Esophagus mucosa (tissue), 1 donor: ENCODE results near the gene NOG. TPM values are rescaled to one million over a fixed set of nuclear protein-coding genes. Genes with fewer than 3 reads are reported as not detected.

Experiments
- ATAC-seq: fragments of 200-7000 bp; cut with Tn5 transposase; one replicate; pipeline ENCODE4 v1.9.1; 2020
- total RNA-seq: library from RNA; stranded (reverse); gene quantifications from one replicate; pipeline ENCODE4 v1.2.4, GENCODE V29; 2023
- donor health status: DM: yes; HTN: yes; CAD: no.

Gene NOG
- total RNA-seq, 1 donor from 2014 or later: not detected

DNA sequence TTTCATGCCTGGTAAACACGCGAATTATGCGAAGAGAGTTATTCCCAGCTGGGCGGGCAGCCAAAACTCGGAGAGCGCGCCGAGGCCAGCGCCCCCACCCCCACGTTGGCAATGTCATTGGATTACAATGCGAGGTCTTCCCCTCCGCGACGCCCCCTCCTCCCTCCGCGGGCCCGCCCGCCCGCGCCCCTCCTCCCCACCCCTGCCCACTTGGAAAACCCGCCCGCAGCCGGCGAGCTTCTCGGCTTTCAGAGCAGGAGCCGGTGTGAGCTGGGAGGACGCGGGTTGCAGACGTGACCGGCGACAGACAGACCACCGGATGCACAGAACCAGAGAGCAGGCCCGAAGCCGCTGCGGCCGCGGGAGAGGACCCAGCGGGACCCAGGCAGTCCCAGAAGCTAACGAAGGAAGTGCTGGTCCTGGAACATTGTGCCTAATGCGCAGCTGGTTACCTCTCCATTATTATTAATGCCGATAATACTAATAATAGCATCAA is 4.0 kb downstream of the NOG start:
- no peak for ATAC-seq

DNA sequence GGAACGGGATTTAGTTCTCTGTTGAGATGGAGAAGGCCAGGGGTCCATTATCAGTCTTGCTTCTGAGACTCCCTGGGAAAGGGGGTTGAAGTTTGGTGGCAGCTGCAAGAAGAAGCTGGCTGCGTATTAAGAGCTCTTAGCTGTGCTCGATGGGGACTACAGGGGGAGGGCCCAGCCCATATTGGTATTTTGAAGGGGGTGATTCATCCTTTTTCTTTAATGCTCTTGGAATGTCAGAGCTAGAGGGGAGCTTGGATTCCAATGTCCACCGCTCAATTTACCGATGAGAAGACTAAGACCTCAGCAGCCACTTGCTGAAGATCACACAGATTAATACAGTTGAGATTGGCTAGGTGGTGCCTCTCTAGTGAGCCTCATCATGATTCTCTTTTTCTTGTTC is 5.0 kb downstream of the NOG start:
- ATAC-seq: no peak

DNA sequence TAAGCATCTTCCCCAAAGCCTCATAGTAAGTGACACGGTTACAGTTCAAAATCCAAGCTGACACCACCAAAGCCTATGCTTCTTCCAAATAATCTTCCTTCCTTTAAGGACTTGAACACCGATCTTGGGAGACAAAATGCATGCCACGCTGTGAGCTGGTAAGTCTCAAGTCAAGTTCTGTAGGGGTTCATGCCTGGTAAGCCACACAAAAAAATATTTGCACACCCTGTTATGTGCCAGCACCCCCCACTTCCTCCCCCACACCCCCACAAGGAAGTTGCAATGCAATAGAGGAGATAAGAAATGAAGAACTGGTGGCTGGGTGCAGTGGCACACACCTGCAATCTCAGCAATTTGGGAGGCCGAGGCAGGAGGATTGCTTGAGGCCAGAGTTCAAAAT is 5.6 kb downstream of the NOG start:
- no peak for ATAC-seq

DNA sequence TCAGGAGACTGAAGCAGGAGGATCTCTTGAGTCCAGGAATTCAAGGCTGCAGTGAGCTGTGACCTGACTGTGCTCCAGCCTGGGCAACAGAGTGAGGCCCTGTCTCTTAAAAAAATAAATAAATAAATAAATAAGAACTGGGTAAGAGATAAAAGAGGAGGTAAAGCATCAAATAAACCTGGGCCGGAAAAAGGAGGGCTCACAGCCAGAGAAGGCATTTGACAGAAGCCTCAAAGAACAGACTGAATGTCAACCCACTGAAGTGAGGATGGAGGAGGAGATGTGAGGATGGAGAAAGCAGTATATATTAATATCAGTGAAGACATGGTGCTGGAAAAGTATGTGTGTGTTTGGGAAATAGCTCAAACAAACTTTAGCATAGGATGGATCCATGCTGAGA is 6.1 kb downstream of the NOG start:
- no peak for ATAC-seq

DNA sequence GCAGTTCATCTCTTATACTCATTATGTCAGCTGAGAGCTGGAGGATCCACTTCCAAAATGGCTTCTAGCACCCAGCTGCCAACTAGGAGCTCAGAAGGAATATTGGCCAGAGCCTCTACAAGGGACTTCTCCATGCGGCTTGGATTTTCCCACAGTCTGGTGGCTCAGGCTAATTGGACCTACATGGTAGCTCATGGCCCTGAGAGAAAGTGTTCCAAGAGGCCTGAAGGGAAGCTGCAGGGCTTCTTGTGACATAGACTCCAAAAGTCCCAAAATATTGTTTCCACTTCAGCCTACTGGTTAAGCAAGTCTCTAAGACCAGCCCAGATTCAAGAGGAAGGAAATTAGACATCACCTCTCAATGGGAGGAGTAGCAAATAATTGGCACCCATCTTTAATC is 6.8 kb downstream of the NOG start:
- ATAC-seq: no peak

DNA sequence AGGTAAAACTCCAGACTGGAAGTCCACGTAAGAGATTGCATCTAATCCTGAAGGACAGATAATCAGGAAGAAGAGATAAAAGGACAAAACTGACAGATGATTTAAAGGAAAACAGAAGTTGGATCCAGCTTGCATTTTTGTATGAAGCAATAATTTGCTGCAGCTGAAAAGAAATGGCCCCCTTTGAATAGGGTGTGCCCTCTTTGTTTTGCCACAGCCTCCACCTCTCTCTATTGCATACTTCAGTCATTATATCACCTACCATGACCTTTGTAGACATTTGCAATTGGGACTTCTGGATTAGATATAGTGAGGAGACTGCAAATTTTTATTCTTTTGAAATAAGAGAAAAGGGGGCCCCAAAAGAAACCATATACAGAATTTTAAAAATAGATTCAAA is 8.1 kb downstream of the NOG start:
- ATAC-seq: no peak

DNA sequence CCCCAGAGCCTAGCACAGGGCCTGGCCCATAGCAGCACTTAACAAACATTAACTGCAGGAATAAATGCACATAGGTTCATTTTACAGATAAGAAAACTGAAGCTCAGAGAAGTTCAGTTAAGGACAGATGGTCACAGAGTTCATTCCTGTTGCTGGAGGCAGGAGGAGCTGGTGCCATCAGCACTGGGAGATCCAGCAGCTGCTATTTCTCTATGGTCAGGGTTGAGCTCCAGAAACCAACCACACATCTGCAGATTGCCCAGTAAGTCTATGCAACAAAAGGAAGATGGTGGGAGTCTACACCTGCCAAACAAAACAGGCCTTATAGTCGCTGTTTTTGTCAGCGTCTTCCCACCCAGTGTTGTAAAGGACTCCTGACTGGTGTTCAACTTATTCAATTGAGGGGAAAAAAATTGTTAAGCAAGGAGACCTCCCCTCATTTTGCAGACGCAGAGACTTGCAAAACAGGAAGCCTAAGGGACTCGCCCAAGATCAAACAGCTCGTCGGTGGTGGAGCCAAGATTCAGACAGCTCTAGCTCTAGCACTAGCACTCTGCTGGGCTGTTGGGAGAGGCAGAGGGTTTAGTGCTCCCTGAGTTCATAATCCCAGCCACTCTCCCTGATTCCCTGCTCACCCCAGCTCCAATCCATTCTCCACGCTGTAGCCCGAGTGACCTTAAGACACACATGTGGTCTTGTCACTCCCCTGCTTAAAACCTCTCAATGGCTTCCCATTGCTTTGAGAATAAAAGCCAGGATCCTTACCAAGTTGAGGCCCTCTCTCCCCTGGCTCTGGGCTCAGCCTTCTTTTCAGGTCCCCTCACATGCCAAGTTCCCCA is 9.0 kb downstream of the NOG start:
- no peak for ATAC-seq

DNA sequence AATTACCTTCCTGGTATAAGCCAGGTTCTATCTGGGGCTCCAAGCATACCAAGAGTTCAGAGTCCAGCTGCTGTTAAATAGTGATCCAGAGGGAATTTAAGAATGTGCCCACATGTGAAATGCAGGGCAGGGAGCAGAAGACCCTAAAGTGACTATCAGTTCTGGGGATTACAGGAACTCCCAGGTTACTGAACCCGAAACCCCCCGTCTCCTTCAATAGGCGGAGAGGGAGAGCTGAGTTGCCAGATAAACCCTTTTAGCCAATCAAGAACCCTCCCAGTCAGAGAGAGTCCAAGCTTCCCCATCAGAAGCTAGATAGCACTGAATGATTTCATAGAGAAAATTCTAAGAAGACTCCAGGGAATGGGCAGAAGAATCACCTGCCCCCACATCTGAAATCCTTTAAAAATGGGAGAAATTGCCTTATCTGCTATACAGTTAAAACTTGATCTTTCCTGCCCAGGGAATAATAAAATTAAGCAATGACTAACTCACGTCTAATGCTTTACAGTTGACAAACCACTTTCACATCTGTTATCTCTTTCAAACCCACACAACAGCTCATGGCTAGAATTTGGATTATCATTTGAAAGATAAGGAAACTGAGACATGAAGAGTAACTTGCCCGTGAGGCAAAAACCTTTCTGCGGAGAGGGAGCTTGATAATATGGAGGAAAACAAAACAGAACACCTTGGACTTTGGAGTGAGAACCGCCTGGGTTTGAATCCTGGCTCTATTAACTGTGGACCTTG is 10.2 kb downstream of the NOG start:
- ATAC-seq: no peak

DNA sequence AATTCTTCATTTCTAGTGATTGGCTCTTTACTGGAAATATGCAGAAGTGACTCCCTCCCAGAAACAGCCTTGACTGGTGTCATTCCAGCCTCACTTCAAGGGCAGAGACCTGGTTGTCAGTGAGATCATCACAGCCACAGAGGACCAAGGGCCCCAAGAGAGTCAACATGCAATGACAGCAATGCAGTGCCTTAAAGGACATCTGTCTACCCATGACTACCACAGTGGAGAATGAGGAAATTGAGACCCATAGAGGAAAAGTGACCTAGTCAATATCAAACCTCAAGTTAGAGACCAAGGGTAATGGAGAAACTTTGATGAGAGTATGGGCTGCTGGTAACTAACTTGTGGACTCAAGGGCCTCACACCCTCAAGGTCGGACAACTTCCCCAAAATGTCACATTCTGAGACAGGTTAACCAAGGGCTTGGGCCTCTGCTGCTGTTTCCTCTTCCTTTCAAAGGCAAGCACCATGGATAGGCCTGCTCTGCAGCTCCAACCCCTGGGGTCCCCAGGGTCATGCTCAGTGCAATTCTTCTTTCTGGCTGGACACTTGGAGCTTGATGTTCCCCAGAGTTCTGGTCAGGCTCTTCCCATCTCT is 11.3 kb downstream of the NOG start:
- no peak for ATAC-seq

DNA sequence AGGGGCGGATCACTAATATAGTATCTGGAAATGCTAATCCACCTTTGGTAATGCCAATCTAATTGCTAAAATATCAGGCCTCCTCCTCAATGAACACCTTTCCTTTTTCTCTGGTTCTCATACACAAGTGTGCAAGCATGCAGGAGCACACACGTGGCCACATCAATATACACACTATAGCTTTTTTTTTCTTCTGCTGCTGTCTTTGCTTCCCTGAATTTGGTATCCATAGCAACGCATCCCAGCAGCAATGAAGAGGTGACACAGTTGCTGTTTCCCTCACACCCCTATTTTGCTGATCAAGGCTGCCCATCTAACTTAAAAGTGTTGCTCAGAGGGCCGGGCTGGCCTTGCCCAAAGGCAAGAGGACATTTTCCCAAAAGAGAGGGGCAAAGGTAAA is 15.4 kb downstream of the NOG start:
- no peak for ATAC-seq

DNA sequence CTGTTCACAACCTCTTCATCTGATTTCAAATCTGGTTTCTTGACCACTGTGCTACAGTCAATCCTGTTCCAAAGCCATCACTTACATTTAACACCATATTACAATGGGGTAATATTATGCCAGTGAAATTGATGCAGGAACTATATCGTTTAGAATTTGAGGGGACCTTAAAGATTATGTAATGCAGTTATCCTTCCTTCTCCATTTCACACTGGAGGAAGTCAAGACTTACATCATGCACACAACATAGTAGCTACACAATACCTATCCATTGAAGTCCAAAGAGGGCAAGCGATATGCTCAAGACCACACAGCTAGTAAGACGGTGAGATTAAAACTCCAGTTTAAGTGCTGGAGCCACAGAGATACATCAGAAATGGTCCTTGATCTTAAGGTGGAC is 16.8 kb downstream of the NOG start:
- ATAC-seq: no peak

DNA sequence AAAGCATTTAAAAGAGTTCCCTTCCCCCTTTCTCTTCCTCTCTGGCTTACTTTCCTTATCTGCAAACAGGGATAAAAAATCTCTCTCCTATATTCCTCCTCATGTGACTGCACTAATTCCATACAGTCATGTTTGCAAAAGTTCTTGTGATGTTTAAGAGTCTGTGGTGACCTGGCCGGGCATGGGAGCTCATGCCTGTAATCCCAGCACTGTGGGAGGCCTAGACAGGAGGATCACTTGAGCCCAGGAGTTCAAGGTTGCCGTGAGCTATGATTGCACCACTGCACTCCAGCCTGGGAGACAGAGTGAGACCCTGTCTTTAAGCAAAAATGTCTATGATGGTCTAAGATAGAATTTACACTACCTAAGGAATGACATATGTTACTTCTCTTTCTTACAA is 19.6 kb downstream of the NOG start:
- ATAC-seq: no peak

DNA sequence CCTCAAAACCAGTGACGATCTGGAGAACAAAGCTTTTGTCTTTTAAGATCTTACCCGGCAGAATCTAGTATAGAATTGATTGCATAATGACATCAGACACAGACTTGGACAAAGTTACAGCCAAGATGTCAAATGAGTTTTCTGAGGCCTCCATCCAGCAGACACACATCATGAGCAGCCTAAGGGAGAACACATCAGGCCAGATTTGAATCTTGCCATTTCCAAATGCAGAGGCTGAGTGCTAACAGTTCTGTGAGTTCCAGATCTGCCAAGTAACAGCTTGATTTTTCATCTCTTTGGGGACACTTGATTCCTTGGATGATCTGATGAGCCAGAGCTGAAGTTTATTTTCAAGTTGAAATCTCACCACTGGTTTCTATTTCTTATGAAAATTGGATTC is 21.0 kb downstream of the NOG start:
- no peak for ATAC-seq

DNA sequence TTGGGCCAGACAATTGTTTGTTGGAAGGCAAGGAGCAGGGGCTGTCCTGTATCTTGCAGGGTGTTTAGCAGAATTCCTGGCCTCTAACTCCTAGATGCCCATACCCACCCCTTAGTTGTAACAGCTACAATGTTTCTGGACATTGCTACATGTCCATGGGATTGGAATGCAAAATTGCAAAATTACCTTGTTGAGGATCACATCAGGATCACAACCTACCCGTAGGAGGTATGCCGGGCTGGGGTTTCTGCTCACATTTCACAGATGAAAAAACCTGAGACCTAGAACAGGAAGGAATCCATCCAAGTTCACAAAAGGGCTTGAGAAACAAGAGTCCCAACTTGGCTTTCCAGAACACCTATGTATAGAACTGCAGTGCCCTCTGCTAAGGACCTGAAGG is 22.7 kb downstream of the NOG start:
- no peak for ATAC-seq

DNA sequence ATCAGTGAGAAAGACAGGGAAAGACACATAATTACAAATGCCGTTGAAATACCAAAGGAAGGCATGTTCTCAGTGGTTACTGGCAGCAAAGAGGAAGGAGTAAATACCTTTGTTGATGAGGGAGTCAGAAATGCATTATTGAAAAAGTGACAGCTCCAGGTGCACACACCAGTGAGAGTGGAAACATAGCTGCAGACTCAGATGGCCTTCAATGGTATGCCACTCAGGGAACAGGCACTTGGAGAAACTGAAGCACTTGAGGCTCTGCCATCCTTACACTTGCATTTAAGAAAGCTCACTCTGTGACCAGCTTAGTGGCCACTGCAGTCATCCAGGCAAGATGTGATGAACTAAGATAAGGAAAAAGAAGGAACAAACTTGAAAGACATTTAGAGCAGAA is 29.9 kb downstream of the NOG start:
- no peak for ATAC-seq

DNA sequence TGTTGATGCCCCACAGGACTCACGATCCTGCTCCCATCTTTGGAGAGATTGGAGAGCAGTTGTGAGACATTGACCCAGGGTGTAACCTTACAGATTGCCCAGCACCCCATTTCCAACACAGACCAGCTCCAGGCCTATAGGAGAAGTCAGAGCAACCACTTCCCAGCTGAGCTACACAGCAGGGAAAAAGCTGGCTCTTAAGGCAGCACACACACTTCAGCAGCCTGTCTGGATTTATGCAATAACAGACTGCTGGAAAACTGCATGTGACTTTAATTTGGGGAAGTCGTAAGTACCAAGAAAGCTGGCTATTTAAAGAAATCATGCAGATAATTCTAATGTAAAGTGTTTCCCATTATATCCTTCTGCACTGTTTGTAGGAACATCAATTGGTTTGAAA is 30.8 kb downstream of the NOG start:
- ATAC-seq: no peak

DNA sequence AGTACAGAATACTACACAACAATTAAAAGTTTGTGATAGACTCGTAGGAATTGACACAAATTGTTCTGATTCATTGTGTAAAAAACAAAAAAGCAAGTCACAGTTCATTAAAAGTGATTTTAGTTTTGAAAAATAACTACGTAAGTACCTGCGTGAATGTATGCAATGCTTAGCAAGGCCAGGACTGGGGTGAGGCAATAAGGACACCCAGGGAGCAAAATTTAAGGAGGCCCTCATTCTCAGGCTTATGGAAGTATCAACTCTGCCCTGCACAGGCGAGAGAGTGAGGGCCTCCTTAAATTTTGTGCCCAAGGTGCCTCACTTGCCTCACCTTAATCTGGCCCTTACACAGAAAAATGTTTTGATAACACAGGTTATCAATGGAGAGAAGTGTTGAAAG is 31.4 kb downstream of the NOG start:
- ATAC-seq: no peak

DNA sequence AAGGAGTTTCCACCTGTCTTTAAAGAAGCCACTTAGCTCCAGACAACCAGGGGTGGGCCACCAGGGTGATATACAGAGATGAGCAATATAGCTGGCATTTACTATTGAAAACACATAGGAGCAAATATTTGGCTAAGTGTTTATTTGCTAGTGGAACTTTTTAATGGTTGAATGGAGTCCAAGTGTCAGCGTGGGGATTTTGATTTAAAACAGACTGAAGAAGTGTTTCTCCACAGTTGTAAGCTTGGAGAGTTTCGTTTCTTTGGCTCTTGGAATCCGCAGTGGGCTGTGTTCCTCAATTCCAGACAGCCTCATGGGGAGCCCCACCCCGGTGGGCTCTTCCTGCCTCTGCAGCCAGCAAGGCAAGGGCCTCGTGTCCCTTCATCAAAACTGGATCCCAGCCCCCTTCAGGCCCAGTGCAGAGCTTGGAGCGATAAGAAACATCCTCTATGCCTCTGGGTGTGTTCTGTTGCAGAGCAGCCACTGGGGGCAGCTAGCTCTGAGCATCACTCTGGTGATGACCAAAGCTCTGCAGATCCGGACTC is 36.1 kb downstream of the NOG start:
- ATAC-seq: no peak

DNA sequence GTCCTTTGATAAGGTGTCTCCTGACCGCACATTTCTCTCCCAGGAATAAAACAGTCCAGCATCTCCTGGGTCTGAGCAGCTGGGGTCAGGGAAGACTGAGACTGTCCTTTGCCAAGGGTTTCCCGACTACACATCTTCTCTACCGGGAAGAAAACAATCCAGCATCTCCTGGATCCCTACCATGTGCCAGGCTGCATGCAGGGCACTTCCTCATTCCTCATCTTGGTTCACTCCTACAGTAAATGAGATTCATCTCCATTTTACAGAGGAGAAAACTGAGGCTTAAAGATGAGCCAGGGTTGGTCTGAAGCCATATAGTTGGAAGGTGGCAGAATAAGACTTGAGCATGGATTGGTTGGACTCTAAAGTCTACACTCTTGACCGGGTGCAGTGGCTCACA is 36.7 kb downstream of the NOG start:
- no peak for ATAC-seq

DNA sequence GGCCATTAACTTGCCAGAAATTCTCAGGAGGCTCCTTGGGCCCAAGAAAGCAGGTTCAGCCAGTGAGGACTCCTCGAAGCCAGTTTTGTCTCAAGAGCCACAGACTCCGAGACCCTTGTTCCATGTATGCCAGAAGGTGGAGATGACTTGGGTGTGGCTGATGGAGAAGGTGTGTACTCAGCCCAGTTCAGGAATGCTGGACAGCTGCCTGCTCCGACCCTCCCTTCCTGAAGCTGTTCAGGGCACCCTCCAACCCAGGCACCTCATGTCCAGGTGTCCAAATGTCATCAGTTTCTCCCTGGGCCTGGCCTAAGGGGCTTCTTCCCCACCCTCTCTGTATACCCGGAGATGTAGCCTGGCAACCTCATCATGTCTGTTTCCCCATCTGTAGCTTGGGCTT is 40.2 kb downstream of the NOG start:
- no peak for ATAC-seq

DNA sequence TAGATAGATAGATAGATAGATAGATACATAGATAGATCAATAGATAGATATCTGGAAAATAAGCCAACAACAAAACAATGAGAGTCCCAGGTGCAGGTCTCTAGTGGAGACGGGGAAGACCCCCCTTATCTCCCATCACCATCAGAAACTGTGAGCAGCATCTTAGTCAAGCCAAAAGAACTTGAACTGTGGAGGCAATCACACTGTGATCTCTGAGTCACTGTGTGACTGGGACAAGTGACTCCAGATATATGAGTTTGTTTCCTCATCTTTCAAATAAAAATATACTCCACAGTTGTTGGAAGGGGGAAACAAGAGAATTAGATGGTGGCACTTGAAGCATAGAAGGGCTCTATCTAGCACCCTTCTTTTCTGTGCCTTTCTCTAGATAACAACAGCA is 42.1 kb downstream of the NOG start:
- ATAC-seq: no peak

DNA sequence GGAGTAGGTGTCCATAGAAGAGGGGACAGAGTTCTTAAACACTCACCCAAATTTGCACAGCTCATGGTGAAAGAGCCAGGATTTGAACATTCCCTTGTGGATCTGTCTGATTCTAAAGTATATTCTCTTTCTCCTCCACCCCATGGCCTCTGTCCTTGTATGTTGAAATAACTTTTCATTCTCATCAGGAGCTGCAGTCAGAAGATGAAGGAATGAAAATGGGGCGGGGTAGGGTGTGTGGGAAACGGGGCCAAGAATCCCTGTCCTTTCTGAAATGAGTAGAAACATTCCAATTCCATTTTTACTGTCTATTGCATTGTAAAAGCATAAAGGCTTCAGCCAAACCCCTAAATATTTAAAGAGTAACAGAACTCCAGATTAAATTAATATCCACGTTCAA is 42.8 kb downstream of the NOG start:
- no peak for ATAC-seq

DNA sequence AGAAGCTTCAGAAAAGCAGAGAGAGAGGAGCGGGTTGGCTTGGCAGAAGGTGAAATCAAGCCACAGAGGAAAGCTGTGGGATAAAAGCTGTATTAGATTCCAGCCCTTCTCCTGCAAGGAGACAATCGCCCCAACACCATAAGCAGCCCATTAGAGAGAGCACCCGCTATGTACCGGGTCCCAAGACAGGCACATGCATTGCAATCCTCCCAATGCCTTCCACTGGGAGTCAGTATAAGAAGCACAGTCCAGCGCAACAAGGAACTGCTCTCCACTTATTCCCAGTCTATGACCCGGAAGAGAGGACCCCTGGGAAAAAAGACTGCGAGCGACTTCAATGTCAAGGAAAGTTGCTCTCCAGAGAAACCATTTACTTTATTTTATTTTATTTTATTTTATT is 43.8 kb downstream of the NOG start:
- ATAC-seq: no peak
